Psoas muscle (tissue), 8 donors: ENCODE measurements around the gene BTN1A1. TPM values are rescaled to one million over a fixed set of nuclear protein-coding genes. Genes with fewer than 3 reads are reported as not detected.

Experiments used
- ATAC-seq, 4 donors: fragments of 200-7000 bp; cut with Tn5 transposase; one replicate each; pipeline ENCODE4 v1.9.1; 2020; ENCODE audit warnings: moderate library complexity in 3 of 4, mild to moderate bottlenecking in 2 of 4
- DNase-seq, 2 donors: peaks; one replicate each; pipeline ENCODE4 v3.0.0-alpha.2; 2020
- H3K27ac ChIP-seq: fragments of 200-600 bp; one replicate; pipeline ENCODE4 v1.8.0; 2022
- H3K27me3 ChIP-seq, 3 donors: fragments of 200-600 bp in 1 of 3; one replicate each; pipeline versions ENCODE4 v1.6.1 to v1.8.0; 2013 to 2022; ENCODE audit warnings: low read length in 2 of 3, mild to moderate bottlenecking in 2 of 3, moderate library complexity in 1 of 3; ENCODE audit not compliant: insufficient read depth in 3 of 3
- H3K36me3 ChIP-seq, 2 donors: fragments of 200-600 bp in 1 of 2; one replicate each; pipeline versions ENCODE4 v1.6.1 to v1.8.0; 2013 to 2022; ENCODE audit warnings: low read depth in 1 of 2, mild to moderate bottlenecking in 1 of 2, moderate library complexity in 1 of 2; ENCODE audit not compliant: insufficient read depth in 1 of 2
- H3K4me1 ChIP-seq: fragments of 200-600 bp; one replicate; pipeline ENCODE4 v1.8.0; 2022
- H3K4me3 ChIP-seq: fragments of 200-600 bp; one replicate; pipeline ENCODE4 v1.8.0; 2022; ENCODE audit warnings: mild to moderate bottlenecking
- H3K9me3 ChIP-seq: fragments of 200-600 bp; one replicate; pipeline ENCODE4 v1.8.0; 2022
- CTCF ChIP-seq: fragments of 200-600 bp; IDR thresholded peaks from one replicate; pipeline ENCODE4 v1.8.0; 2022; ENCODE audit warnings: antibody characterized with exemption
- WGBS, 3 donors: extraction: QIAGEN DNeasy Blood & Tissue Kit; methylation state at CpG; one replicate each; pipeline versions ENCODE4 v1.1.6 to v1.1.7; 2013; 5-methylcytosine and 5-hydroxymethylcytosine counted together
- intact Hi-C, 2 donors: fragments of 100-400 bp; cut with DNase I; formaldehyde crosslinking; loops; one replicate each; pipeline versions ENCODE4 v1.11.0 to v1.14.2; 2022
- polyA plus RNA-seq, 3 donors: library from polyadenylated mRNA; stranded (reverse); fragments of 200-250 nt; gene quantifications; one replicate each; pipeline ENCODE4 v1.2.3, GENCODE V29; 2013
- total RNA-seq, 4 donors: library from RNA; stranded (reverse); fragmentation: NEBNext Ultra II Directional in 2 of 4; extraction: Animal tissue kit (Norgen Biotek cat#: 25700) in 2 of 4; gene quantifications; one replicate each; pipeline versions ENCODE4 v1.2.1 to v1.2.4, GENCODE V29; 2021 to 2023
- donor health status: healthy with polysubstance abuse.
- donor health status: DM: no; HTN: no; CAD: no; lungs with moderate emphysema.
- donor health status: Bipolar disorder and iron deficiency.
- donor health status: healthy.
- donor health status: DM: yes; HTN: yes; CAD: no.
- donor health status: DM: no; HTN: no; CAD: no.
- donor health status: DM: no; HTN: no; CAD: no.
- donor health status: DM: yes; HTN: yes; CAD: no.

The BTN1A1 gene
- total and polyA plus RNA-seq, 7 donors = not detected

DNA sequence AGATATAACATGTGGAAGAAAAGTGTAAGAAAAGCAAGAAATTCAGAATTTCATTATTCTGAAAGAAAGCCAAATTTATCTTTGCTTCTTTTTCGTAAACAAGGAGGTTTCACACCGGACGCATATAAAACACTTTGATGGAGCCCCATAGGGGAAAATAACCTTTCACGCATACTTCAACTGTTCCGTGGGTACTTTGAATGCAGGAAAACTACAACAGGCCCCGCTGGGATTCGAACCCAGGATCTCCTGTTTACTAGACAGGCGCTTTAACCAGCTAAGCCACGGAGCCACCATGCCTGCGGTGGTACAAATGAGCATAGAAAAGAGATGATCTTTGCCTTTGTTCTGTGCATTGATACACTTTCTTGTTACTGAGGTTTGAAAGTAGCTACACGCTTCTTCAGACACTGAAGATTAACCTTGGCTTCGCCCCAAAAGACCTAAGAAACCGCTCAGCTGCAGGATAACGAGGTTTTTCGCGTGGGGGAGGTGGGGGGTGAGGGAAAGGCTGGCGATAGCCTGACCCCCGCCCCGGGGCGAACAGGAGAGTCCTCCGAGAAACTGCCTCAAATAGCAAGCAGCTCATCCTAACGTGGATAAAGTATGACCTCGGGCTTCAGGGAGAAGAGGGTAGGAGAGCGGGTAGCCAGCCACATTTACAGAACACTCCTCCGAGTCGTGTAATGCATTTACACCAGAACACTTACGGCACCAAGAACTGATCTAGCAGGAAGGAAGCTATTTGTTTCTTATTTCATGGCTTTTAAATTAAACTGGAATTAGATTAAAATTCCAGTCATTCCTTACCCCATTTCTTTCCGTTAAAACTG lies 32.8 kb downstream of the BTN1A1 start:
- DNase-seq = peak; percentile 86 to 88
- TF ChIP-seq CTCF = no peak
- H3K36me3 ChIP-seq = no peaks in the 10 kb centered on the region
- no peaks in the 10 kb centered on the region for H3K9me3 ChIP-seq
- intact Hi-C loops = loop anchor here in 1 of 2 donors (10.0 kb wide), 2 partner anchors 218 to 508 kb away; a partner anchor contains a TSS
- WGBS, 3 donors = 1 to 2% (median 1%) methylated on average over 28 of the region's 28 CpGs
- no peaks in the 10 kb centered on the region for H3K27me3 ChIP-seq
- ATAC-seq = peak; percentile 57 to 76 (median 66)
- peak overlapping the region; percentile 70 for H3K27ac ChIP-seq
- peak overlapping the region; percentile 74 for H3K4me3 ChIP-seq
- peaks cover 19% of the 10 kb centered on the region for H3K4me1 ChIP-seq

GRCh38 chr6:26533532-26533931 lies 33.4 kb downstream of the BTN1A1 start:
- no peaks in the 10 kb centered on the region for H3K27me3 ChIP-seq
- no peaks in the 10 kb centered on the region for H3K9me3 ChIP-seq
- intact Hi-C loops = loop anchor here in 1 of 2 donors (10.0 kb wide), 2 partner anchors 219 to 509 kb away; a partner anchor contains a TSS
- no peak for DNase-seq
- H3K27ac ChIP-seq = peak overlapping the region; percentile 70
- WGBS, 3 donors = 0 to 6% (median 5%) methylated on average over 1 of the region's 1 CpG
- H3K36me3 ChIP-seq = no peaks in the 10 kb centered on the region
- no peak for TF ChIP-seq CTCF
- H3K4me3 ChIP-seq = peak overlapping the region; percentile 74
- no peak for ATAC-seq
- H3K4me1 ChIP-seq = peaks cover 19% of the 10 kb centered on the region

DNA sequence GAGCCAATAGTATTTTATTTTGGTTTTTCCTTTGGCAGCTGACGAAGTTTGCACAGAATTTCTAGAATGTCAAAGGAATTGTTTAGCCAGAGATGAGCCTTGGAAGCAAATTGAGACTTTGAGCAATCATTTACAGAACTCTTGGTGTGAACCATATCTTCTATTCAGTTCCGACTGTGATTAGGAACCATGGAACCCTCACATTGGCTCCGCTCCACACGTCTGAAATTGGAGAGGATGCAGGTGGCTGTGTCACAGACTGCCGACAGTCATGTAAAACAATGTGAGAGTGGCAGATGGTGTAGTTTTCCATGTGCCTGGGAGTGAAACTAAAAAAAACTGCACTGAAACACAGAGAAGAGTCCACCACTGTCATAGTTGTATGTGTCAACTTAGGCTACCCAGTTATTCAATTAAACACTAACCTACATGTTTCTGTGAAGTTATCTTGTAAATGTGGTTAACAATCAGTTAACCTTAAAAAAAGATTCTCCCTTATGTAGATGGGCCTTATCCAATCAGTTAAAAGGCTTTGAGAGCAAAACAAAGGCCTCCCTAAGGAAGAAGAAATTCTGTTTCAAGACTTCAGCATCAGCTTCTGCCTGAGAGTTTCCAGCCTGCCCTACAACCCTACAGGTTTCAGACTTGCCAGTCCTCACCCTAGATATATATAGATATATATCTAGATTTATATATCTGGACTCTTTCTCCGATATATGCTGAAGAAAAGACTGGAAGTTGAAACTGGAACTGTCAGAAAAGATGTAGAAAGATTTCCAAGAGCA lies 34.8 kb downstream of the BTN1A1 start:
- Histone ChIP-seq H3K9me3 (no peaks in the 10 kb centered on the region), H3K4me1 (peaks cover 24% of the 10 kb centered on the region), H3K36me3 (no peaks in the 10 kb centered on the region), H3K27me3 (no peaks in the 10 kb centered on the region), H3K27ac (no peak overlapping the region), H3K4me3 (peak overlapping the region; percentile 2)
- 30 to 42% (median 34%) methylated on average over 6 of the region's 6 CpGs for WGBS, 3 donors
- ATAC-seq = no peak
- intact Hi-C loops = loop anchor here in 1 of 2 donors (10.0 kb wide), 2 partner anchors 220 to 510 kb away; a partner anchor contains a TSS
- no peak for TF ChIP-seq CTCF
- no peak for DNase-seq

GRCh38 chr6:26536571-26537159 lies 36.6 kb downstream of the BTN1A1 start:
- Histone ChIP-seq H3K36me3 (peaks cover 0 to 9% of the 10 kb centered on the region in 2 donors), H3K4me3 (peak overlapping the region; percentile 81), H3K9me3 (no peaks in the 10 kb centered on the region), H3K27ac (peak overlapping the region; percentile 86), H3K27me3 (no peaks in the 10 kb centered on the region), H3K4me1 (peaks cover 24% of the 10 kb centered on the region)
- TF ChIP-seq CTCF = no peak
- ATAC-seq = no peak
- intact Hi-C loops = loop anchor here in 1 of 2 donors (10.0 kb wide), 2 partner anchors 222 to 512 kb away; a partner anchor contains a TSS
- WGBS, 3 donors = 7 to 9% (median 8%) methylated on average over 12 of the region's 12 CpGs
- DNase-seq = no peak
